RWPE1 (cell line): Measurements from ENCODE around the gene FBXL2.

Source experiments
- CTCF ChIA-PET: fragments of 350-600 bp; sonication (Branson Sonifier 250); formaldehyde crosslinking; extraction: SDS; loops from one replicate; lab custom pipeline; 2021; lab: Yijun Ruan, JAX
- POLR2A ChIA-PET: fragments of 400-600 bp; formaldehyde crosslinking; extraction: SDS; loops from one replicate; lab custom pipeline; 2020; ENCODE audit warnings: antibody characterized with exemption; ENCODE audit not compliant: low non-redundant PET; lab: Yijun Ruan, JAX
- DNase-seq: peaks from one replicate; pipeline ENCODE4 v3.0.0; 2012; ENCODE audit warnings: low spot score
- H3K27ac ChIP-seq: fragments of 450-650 bp; 2 replicates; pipeline ENCODE4 v1.5.1; 2017
- CTCF ChIP-seq: fragments of 450-650 bp; conservative IDR thresholded peaks from 2 replicates; pipeline ENCODE4 v1.5.1; 2017; ENCODE audit warnings: low read depth, mild to moderate bottlenecking

FBXL2 gene

GRCh38 chr3:33312361-33312760 lies 35.1 kb downstream of the FBXL2 start:
- TF ChIP-seq CTCF, result no peak
- POLR2A ChIA-PET, result no interaction called here
- CTCF ChIA-PET, result no interaction called here
- H3K27ac ChIP-seq, result no peak overlapping the region
- no peak for DNase-seq

- POLR2A ChIA-PET, result no interaction called here
- H3K27ac ChIP-seq, result no peak overlapping the region
- TF ChIP-seq CTCF, result no peak
- DNase-seq, result no peak
- CTCF ChIA-PET, result no interaction called here
Observed at GRCh38 chr3:33313331-33313730, 36.1 kb downstream of the FBXL2 start.

- CTCF ChIA-PET, result no interaction called here
- H3K27ac ChIP-seq, result no peak overlapping the region
- TF ChIP-seq CTCF, result no peak
- POLR2A ChIA-PET, result no interaction called here
- no peak for DNase-seq
Observed at GRCh38 chr3:33314993-33315392, 37.8 kb downstream of the FBXL2 start.

- no peak for TF ChIP-seq CTCF
Observed at GRCh38 chr3:33315826-33316225, 38.6 kb downstream of the FBXL2 start.

GRCh38 chr3:33317963-33318709 lies 40.9 kb downstream of the FBXL2 start:
- no peak for DNase-seq
- no peak overlapping the region for H3K27ac ChIP-seq
- CTCF ChIA-PET, result no interaction called here
- TF ChIP-seq CTCF, result no peak
- POLR2A ChIA-PET, result no interaction called here

More at GRCh38 chr3:33315826-33316225, 38.6 kb downstream of the FBXL2 start:
- H3K27ac ChIP-seq, result no peak overlapping the region
- DNase-seq, result peak; percentile 26
- POLR2A ChIA-PET, result no interaction called here
- CTCF ChIA-PET, result interaction anchor here (0.5 kb wide), 1 partner anchor 703 kb away, joined by 3 read pairs; no protein-coding TSS in a partner anchor

- no peak for DNase-seq
- ChIA-PET POLR2A (no interaction called here), CTCF (no interaction called here)
- H3K27ac ChIP-seq, result no peak overlapping the region
- TF ChIP-seq CTCF, result no peak
Observed at GRCh38 chr3:33318710-33319380, 41.6 kb downstream of the FBXL2 start.
